Measurements from ENCODE around the gene TEX55. TPM values are rescaled to one million over a fixed set of nuclear protein-coding genes. Genes with fewer than 3 reads are reported as not detected.

Gene TEX55
- total RNA-seq, 1 donor, result under 0.01 TPM

Other genes starting within 250 kb of the TEX55 start
- gene IGSF11, start 111.3 kb upstream of the TEX55 start, total RNA-seq, result under 0.01 TPM
- not detected for gene UPK1B, start 27.4 kb downstream of the TEX55 start, total RNA-seq
- gene B4GALT4, start 94.7 kb downstream of the TEX55 start, total RNA-seq, result 4.8 TPM
- 2.4 TPM for gene ARHGAP31, start 148.2 kb downstream of the TEX55 start, total RNA-seq

Measured in hematopoietic multipotent progenitor cell (in vitro differentiated cells).